ENCODE data around the gene CD34.

The CD34 gene

GRCh38 chr1:207833381-207833780 is 77.5 kb downstream of the CD34 start:
- no peak for TF ChIP-seq ZC3H10 (CRISPR knock-in tag; IDR thresholded peaks at IDR 0.05)
- TF ChIP-seq ISL1 (CRISPR knock-in tag; IDR thresholded peaks at IDR 0.05), result no peak
- no peak for TF ChIP-seq ESRRG (CRISPR knock-in tag; IDR thresholded peaks at IDR 0.05)
- TF ChIP-seq TSHZ2 (CRISPR knock-in tag; IDR thresholded peaks at IDR 0.05), result no peak
- no peak for TF ChIP-seq POU6F1 (CRISPR knock-in tag; IDR thresholded peaks at IDR 0.05; ENCODE audit: borderline replicate concordance, low read depth)
- ATAC-seq, result no peak

- ATAC-seq, result no peak
- TF ChIP-seq POU6F1 (CRISPR knock-in tag; IDR thresholded peaks at IDR 0.05; ENCODE audit: borderline replicate concordance, low read depth), result no peak
- TF ChIP-seq CSDC2 (CRISPR knock-in tag; IDR thresholded peaks at IDR 0.05), result no peak
- no peak for TF ChIP-seq ZNF8 (CRISPR knock-in tag; IDR thresholded peaks at IDR 0.05)
- no peak for TF ChIP-seq CSRNP3 (CRISPR knock-in tag; IDR thresholded peaks at IDR 0.05)
- TF ChIP-seq ARNTL (CRISPR knock-in tag; IDR thresholded peaks at IDR 0.05; ENCODE audit: borderline replicate concordance, low read depth), result no peak
- no peak for TF ChIP-seq TCF4 (CRISPR knock-in tag; IDR thresholded peaks at IDR 0.05; ENCODE audit: borderline replicate concordance)
- TF ChIP-seq PATZ1 (CRISPR knock-in tag; IDR thresholded peaks at IDR 0.05; ENCODE audit: borderline replicate concordance), result no peak
- TF ChIP-seq SNAI2 (CRISPR knock-in tag; IDR thresholded peaks at IDR 0.05), result no peak
- no peak for TF ChIP-seq ZC3H10 (CRISPR knock-in tag; IDR thresholded peaks at IDR 0.05)
- no peak for TF ChIP-seq PPARA (CRISPR knock-in tag; IDR thresholded peaks at IDR 0.05; ENCODE audit: borderline replicate concordance)
- TF ChIP-seq ZFP30 (CRISPR knock-in tag; IDR thresholded peaks at IDR 0.05), result no peak
- TF ChIP-seq TSHZ2 (CRISPR knock-in tag; IDR thresholded peaks at IDR 0.05), result no peak
- TF ChIP-seq ESRRG (CRISPR knock-in tag; IDR thresholded peaks at IDR 0.05), result no peak
- TF ChIP-seq BACH2 (CRISPR knock-in tag; IDR thresholded peaks at IDR 0.05; ENCODE audit: borderline replicate concordance), result no peak
- TF ChIP-seq RARB (CRISPR knock-in tag; IDR thresholded peaks at IDR 0.05), result no peak
- TF ChIP-seq GLIS3 (CRISPR knock-in tag; IDR thresholded peaks at IDR 0.05), result no peak
- TF ChIP-seq ZNF565 (CRISPR knock-in tag; conservative IDR thresholded peaks at IDR 0.05; ENCODE audit: low read depth), result no peak
- TF ChIP-seq CREB5 (CRISPR knock-in tag; IDR thresholded peaks at IDR 0.05; ENCODE audit: low read depth), result no peak
- TF ChIP-seq OSR1 (CRISPR knock-in tag; IDR thresholded peaks at IDR 0.05), result no peak
Measured at GRCh38 chr1:207832796-207833195, 78.1 kb downstream of the CD34 start.

Measured in SK-N-SH treated with all-trans-retinoic acid at 6 μM for 48 hours (cell line).